Pancreas (tissue), 10 donors: ENCODE results near the gene PARD3. TPM values are rescaled to one million over a fixed set of nuclear protein-coding genes. Genes with fewer than 3 reads are reported as not detected.

Experiments
- ATAC-seq, 4 donors: fragments of 200-7000 bp; cut with Tn5 transposase; one replicate each; pipeline versions ENCODE4 v1.8.0 to v1.9.1; 2020; ENCODE audit warnings: mild to moderate bottlenecking in 4 of 4, moderate library complexity in 4 of 4
- DNase-seq, 6 donors: peaks; one replicate each; pipeline ENCODE4 v3.0.0-alpha.2; 2020
- FAIRE-seq: peaks from 2 replicates; lab custom pipeline; 2012; peaks lifted over from hg19 to GRCh38; lab: Jason Lieb, UNC
- H3K27ac ChIP-seq, 4 donors: fragments of 200-600 bp; sonication (generic); 1 replicate in 3 of 4; 2 replicates in 1 of 4; pipeline versions ENCODE4 v1.5.0 to v1.8.0; 2020
- H3K27me3 ChIP-seq, 4 donors: fragments of 200-600 bp; one replicate each; pipeline ENCODE4 v1.8.0; 2021
- H3K36me3 ChIP-seq, 3 donors: fragments of 200-600 bp; sonication (generic) in 1 of 3; one replicate each; pipeline versions ENCODE4 v1.5.0 to v1.8.0; 2020 to 2021
- H3K4me1 ChIP-seq, 3 donors: fragments of 200-600 bp; one replicate each; pipeline ENCODE4 v1.8.0; 2021
- H3K4me3 ChIP-seq, 4 donors: fragments of 200-600 bp; sonication (generic) in 2 of 4; one replicate each; pipeline versions ENCODE4 v1.5.0 to v1.8.0; 2020 to 2021
- H3K9me3 ChIP-seq, 4 donors: fragments of 200-600 bp; one replicate each; pipeline ENCODE4 v1.8.0; 2021
- WGBS, 2 donors: extraction: QIAGEN DNeasy Blood & Tissue Kit; methylation state at CpG; one replicate each; pipeline ENCODE4 v1.1.7; 2013; 5-methylcytosine and 5-hydroxymethylcytosine counted together
- intact Hi-C, 3 donors: fragments of 100-400 bp; cut with DNase I; formaldehyde crosslinking; loops; one replicate each; pipeline versions ENCODE4 v1.11.1 to v1.14.2; 2022
- polyA plus RNA-seq, 2 donors: library from polyadenylated mRNA; stranded (reverse); fragments of 200-250 nt; gene quantifications; one replicate each; pipeline ENCODE4 v1.2.3, GENCODE V29; 2013
- total RNA-seq, 6 donors: library from RNA; stranded (reverse); fragmentation: NEBNext Ultra II Directional in 4 of 6; extraction: Animal tissue kit (Norgen Biotek cat#: 25700) in 4 of 6; gene quantifications; one replicate each; pipeline versions ENCODE4 v1.2.1 to v1.2.4, GENCODE V29; 2021 to 2023
- TF ChIP-seq, protein P1 (sequence below), 4 donors: fragments of 200-600 bp; sonication (generic) in 3 of 4; IDR thresholded peaks; one replicate each; pipeline versions ENCODE4 v1.5.0 to v1.8.0; 2021; ENCODE audit warnings: antibody characterized with exemption in 4 of 4
- donor health status: healthy with polysubstance abuse.
- donor health status: DM: no; HTN: no; CAD: no; lungs with moderate emphysema.
- donor health status: DM: no; HTN: no; CAD: no.
- donor health status: control.
- donor health status: control.
- donor health status: Bipolar disorder and iron deficiency.
- donor health status: DM: yes; HTN: yes; CAD: no.
- donor health status: DM: no; HTN: no; CAD: no.
- donor health status: DM: no; HTN: no; CAD: no.
- donor health status: DM: yes; HTN: yes; CAD: no.

PARD3 gene
- total and polyA plus RNA-seq, 8 donors = 12.8 to 32.3 (median 23.4) TPM

DNA sequence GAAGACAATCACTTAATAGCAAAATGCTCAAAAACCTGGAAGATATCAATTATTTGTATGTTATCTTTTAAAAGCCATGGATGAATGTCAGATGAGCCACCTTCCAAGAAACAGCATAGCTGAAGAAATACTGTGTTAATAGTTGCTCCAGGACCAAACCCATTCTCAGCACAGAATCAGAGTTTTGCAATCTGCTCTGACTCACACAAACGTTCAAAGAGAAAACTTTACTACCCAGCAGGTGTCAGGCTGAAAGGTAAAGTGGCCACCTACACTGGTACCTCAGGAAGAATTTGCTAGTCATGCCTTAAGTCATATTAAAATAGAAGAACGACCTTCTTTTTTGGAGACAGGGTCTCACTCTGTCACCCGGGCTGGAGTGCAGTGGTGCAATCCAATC, 526.5 kb downstream of the PARD3 start:
- intact Hi-C loops = no loop called here
- Histone ChIP-seq H3K27ac (no peak overlapping the region), H3K9me3 (no peaks in the 10 kb centered on the region), H3K27me3 (no peaks in the 10 kb centered on the region), H3K4me3 (no peak overlapping the region), H3K4me1 (peaks cover 0 to 6% (median 0%) of the 10 kb centered on the region in 3 donors), H3K36me3 (no peaks in the 10 kb centered on the region)
- ATAC-seq (no peak), FAIRE-seq (no peak), DNase-seq (no peak)
- WGBS, 2 donors = 79 to 82% methylated on average over 3 of the region's 3 CpGs
- TF ChIP-seq, protein P1, sequence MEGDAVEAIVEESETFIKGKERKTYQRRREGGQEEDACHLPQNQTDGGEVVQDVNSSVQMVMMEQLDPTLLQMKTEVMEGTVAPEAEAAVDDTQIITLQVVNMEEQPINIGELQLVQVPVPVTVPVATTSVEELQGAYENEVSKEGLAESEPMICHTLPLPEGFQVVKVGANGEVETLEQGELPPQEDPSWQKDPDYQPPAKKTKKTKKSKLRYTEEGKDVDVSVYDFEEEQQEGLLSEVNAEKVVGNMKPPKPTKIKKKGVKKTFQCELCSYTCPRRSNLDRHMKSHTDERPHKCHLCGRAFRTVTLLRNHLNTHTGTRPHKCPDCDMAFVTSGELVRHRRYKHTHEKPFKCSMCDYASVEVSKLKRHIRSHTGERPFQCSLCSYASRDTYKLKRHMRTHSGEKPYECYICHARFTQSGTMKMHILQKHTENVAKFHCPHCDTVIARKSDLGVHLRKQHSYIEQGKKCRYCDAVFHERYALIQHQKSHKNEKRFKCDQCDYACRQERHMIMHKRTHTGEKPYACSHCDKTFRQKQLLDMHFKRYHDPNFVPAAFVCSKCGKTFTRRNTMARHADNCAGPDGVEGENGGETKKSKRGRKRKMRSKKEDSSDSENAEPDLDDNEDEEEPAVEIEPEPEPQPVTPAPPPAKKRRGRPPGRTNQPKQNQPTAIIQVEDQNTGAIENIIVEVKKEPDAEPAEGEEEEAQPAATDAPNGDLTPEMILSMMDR (IDR thresholded peaks at IDR 0.05) = no peak

DNA sequence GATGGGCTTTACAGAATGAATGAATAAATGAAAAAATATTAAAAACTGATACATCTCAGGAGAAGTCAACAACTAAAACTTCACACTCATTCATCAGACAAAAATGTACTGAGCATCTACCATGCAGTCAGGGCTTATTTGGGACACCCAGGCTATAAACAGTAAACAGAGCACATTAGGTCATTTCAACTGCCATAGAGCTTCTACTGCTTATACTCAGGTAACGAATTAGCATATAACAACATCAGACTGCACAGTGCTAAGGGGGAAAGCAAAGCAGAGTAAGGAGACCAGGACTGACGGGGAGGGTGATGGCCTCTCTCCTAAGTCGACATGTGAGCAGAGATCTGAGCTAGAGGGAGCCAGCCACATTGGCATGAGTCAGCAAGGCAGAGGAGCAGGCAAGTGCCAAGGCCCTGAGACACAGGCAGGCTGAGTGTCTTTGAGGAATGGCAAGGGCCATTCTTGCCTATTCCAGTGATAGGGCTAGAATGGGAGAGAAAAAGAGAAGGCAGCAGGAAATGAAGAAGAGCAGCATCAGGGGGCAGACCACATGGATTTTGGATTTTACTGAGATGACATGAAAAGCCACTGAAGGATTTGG, 528.9 kb downstream of the PARD3 start:
- WGBS, 2 donors = 85 to 96% methylated on average over 3 of the region's 3 CpGs
- Histone ChIP-seq H3K36me3 (no peaks in the 10 kb centered on the region), H3K9me3 (no peaks in the 10 kb centered on the region), H3K27me3 (no peaks in the 10 kb centered on the region), H3K4me1 (peaks cover 0 to 6% (median 0%) of the 10 kb centered on the region in 3 donors), H3K4me3 (no peak overlapping the region), H3K27ac (no peak overlapping the region)
- DNase-seq (no peak), FAIRE-seq (no peak), ATAC-seq (no peak)
- TF ChIP-seq, protein P1 (IDR thresholded peaks at IDR 0.05) = no peak
- intact Hi-C loops = no loop called here

DNA sequence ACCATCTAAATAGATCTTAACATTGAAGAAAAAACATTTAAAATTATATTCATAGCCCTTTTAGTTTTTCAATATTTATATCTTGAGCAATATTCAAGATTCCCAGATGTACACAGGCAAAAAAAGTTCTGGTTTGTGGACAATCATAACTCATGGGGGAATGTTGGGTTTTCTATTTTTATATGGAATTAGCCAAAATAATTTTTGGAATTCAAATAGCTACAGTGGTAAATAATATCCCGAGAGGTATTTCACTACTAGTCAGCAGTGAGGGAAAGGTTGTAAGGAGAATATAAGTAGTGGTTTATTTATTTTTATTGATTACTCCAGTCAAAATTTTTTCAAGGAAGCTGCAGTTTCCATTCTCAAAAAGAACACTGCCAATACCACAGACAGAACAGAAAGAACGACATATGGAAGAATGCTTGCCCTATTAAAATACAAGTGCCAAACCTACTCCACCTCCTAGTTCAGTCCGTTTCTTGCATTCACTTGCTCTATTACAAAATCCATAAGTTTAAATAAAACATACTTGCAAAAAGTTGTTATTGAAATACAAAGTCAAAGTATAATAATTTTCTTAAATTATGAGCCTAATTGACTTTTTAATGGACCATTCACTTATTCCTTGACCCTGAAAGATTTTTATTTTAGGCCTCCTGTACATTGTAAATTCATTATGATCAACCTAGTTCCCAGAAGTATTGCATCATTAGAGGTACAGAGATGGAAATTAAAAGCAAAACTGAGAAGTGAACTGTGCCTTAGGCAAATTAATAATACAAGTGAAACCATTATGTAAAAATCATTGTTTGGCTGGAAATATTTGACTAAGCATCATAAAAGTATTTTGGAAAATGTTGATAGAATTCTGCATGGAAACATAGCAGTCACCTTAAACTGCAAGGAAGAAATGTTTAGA, 533.2 kb downstream of the PARD3 start:
- FAIRE-seq (no peak), DNase-seq (no peak), ATAC-seq (peak in 1 of 4 donors; percentile 19)
- Histone ChIP-seq H3K36me3 (no peaks in the 10 kb centered on the region), H3K4me3 (no peak overlapping the region), H3K27me3 (no peaks in the 10 kb centered on the region), H3K9me3 (no peaks in the 10 kb centered on the region), H3K4me1 (no peaks in the 10 kb centered on the region), H3K27ac (peak overlapping the region in 1 of 4 donors; percentile 9)
- intact Hi-C loops = no loop called here
- TF ChIP-seq, protein P1 (IDR thresholded peaks at IDR 0.05) = no peak
- WGBS, 2 donors = 90 to 91% methylated on average over 3 of the region's 3 CpGs

DNA sequence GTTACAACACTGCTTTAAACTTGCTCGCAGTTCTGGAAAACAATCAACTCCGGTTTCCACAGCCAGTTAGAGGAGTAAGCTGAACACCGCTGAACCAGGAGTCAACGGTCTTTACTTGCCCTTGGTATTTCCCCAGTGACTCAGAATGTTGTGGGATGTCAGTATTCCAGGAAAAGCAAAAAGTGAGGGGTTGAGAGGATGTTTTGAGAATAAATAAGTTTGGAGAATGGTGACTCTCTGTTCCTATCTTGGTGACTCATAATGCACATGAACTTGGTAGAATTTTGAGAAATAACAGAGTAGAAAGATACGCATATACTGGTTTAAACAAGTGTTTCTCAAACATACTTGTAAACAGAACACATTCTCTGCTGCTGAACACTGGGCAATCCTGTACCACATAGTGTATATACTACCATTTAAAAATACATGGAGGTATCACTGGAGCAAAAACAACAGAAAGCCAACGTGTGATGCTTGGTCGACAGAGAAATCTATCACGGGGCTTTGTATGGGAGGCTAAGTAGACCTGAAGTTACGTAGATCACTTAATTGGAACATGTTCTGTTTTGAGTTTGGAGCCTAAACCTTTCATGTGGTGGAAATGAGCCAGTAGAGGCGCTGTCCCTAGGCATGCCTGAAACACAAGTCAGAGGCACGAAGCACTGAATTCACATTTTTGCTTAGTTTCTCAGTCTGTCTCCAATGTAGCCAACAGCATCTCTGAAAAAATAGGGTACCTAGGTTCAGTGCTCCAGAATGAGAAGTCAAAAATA, 534.3 kb downstream of the PARD3 start:
- no peak for FAIRE-seq
- Histone ChIP-seq H3K4me1 (no peaks in the 10 kb centered on the region), H3K36me3 (no peaks in the 10 kb centered on the region), H3K27me3 (no peaks in the 10 kb centered on the region), H3K4me3 (no peak overlapping the region), H3K9me3 (no peaks in the 10 kb centered on the region), H3K27ac (peak overlapping the region in 1 of 4 donors; percentile 9)
- TF ChIP-seq, protein P1 (IDR thresholded peaks at IDR 0.05) = no peak
- peak in 3 of 4 donors; percentile 50 to 73 (median 67) for ATAC-seq
- intact Hi-C loops = no loop called here
- DNase-seq = peak in 2 of 6 donors; percentile 9 to 25
- WGBS, 2 donors = 88% methylated on average over 11 of the region's 11 CpGs
